NCI-H748 (cell line): ENCODE measurements around the gene P2RX7.
"Not testable (repeated sequence)": the region's sequence is repeated elsewhere in the genome, so short reads cannot be mapped to it uniquely, and the experiment has no call there.

Experiments
- DNase-seq: peaks from one replicate; lab custom pipeline; 2025; ENCODE audit not compliant: unreplicated experiment; lab: John Stamatoyannopoulos, UW

Gene P2RX7

DNA sequence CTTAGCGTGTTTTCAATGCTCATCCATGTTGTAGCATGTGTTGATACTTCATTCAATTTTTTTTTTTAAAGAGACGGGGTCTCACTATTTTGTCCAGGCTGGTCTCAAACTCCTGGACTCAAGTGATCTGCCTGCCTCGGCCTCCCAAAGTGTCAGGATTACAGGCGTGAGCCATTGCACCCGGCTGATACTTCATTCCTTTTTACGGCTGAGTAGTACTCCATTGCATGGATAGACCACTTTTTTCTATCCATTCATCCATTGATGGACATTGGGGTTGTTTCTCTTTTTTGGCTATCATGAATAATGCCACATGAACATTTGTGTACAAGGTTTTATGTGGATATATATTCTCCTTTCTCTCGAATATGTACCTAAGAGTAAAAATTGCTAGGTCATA lies 1.2 kb downstream of the P2RX7 start:
- DNase-seq: no peak

DNA sequence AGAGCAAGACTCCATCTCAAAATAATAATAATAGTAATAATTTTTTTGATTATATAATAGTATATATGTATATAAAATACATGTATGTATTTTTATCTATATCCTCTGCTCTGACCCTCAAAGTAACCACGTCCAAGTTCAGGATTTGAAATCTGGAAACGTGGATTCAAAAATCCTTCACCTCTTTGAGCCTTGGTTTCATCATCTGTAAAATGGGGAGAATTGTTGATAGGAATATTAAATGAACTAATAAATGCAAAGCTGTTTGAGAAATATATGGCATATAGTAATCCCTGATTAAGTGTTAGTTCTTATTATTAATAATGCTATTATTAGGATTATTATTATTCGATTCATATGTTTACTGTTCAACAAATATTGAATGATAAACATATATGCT lies 2.6 kb downstream of the P2RX7 start:
- DNase-seq: no peak

DNA sequence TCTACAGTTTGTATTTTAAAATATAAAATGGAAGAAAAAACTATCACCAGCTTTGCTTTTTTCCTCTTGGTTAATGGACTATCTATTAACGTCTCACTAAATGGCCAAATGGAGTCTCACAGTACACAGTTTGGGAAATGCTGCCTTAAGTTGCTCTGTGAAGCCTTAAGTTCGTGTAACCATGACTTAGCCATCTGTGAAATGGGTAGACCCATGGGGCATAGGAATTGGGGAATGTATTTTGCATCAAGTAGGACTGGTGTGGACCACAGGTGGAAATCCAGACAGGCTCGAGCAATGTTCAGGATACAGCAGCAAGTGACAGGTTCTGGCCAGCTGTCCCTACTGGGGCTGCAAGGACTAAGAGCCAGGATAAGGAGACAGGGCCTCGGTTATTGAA lies 4.8 kb downstream of the P2RX7 start:
- no peak for DNase-seq

DNA sequence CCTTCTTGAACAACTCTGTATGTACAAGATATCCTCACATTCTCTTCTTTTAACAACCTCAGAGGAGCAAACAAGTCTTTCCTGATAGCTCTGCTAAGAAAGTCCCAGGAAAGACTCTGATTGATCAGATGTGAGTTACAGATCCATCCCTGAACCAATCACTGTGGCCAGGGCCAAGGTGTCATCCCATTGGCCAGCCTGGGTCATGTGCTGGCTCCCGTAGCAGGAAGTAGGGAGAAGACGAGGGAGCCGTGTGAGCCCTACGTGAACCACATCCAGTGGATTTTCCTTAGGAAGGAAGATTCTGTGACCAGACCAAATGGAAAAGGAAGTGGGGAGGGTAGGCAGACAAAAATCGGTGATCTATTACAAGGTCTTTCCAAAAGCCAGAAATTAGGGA lies 5.6 kb downstream of the P2RX7 start:
- DNase-seq: no peak

DNA sequence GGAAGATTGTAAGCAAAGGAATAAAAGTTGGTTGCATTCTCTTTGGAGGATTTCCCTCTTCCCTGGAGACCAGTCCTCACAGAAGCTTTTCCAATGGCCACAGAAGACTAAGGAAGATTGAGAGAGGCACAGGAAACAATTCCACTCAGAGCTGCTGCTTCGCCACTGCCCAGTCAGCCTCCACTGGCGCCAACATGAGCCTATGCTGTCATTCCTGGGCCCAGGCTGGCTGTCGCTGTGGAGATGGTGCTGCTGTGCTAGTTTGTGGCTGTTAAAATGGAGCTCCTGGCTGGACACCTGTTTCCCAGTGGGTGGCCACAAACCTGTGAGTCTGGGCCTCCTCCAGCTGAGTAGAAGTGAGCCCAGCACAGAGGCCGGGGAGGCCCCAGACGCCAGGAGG lies 6.6 kb downstream of the P2RX7 start:
- DNase-seq: no peak

DNA sequence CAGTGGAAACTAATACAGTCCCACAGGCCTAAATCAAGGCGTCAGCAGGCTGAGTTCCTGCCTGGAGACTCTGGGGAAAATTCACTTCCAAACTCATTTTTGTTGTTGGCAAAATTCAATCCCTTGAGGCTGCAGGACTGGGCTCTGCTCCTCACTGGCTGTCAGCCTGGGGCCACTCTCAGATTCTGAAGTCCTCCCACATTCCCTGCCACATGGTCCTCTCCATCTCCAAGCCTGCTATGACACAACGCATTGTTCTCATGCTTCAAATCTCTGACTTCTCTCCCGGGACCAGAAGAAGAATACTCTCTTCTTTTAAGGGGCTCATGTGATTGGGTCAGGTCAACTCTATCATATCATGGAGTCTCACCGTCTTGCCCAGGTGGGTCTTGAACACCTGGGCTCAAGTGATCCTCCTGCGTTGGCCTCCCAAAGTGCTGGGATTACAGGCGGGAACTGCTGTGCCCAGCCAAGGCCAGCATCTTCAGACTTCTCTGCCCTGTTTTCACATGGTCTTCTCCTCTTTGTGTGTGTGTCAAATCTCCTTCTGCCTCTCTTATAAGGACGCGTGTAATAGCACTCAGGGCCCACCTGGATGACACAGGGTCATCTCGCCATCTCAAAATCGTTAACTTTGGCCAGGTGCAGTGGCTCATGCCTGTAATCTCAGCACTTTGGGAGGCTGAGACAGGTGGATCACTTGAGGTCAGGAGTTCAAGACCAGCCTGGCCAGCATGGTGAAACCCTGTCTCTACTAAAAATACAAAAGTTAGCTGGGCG lies 9.7 kb downstream of the P2RX7 start:
- no peak for DNase-seq

DNA sequence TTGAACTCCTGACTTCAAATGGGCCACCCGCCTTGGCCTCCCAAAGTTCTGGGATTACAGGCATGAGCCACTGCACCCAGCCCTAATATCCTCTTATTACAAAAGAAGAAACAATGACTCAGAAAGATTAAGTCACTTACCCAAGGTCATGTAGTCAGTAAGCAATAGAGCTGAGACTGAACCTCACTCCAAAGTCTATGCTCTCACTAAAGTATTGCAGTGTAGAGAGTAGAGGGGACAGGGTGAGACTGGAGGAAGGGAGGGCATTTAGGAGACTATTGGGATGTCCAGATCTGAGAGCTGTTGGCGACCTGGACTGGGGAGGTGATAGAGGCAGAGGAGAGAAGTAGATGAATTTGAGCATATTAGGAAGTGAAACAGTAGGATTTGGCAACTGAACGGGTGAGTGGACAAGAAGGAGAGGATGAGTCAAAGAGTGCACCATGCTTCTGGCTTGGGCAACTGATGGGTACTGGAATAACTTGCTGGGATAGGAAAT lies 11.8 kb downstream of the P2RX7 start:
- no peak for DNase-seq

DNA sequence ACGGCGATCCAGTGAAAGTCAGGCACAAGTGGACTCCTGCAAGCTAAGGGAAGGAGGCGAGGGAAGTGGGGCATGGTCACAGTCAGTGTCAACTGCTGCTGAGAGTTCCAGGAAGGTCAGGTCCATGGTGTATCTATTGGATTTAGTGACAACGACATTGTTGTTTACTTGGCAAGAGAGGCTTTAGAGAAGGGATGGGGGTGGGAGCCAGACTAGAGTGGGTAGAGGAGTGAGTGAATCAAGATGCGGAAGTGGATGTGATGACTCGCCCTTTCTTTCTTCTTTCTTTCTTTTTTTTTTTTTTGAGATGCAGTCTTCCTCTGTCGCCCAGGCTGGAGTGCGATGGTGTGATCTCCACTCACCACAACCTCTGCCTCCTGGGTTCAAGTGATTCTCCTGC lies 12.5 kb downstream of the P2RX7 start:
- no peak for DNase-seq

DNA sequence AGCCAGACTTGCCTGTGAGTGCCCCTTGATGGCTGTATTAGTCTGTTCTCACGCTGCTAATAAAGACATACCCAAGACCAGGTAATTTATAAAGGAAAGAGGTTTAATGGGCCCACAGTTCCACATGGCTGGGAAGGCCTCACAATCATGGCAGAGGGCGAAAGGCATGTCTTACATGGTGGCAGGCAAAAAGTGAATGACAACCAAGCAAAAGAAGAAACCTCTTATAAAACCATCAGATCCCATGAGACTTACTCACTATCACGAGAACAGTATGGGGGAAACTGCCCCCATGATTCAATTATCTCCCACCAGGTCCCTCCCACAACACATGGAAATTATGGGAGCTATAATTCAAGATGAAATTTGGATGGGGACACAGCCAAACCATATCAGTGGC lies 16.6 kb downstream of the P2RX7 start:
- DNase-seq: not testable (repeated sequence)

DNA sequence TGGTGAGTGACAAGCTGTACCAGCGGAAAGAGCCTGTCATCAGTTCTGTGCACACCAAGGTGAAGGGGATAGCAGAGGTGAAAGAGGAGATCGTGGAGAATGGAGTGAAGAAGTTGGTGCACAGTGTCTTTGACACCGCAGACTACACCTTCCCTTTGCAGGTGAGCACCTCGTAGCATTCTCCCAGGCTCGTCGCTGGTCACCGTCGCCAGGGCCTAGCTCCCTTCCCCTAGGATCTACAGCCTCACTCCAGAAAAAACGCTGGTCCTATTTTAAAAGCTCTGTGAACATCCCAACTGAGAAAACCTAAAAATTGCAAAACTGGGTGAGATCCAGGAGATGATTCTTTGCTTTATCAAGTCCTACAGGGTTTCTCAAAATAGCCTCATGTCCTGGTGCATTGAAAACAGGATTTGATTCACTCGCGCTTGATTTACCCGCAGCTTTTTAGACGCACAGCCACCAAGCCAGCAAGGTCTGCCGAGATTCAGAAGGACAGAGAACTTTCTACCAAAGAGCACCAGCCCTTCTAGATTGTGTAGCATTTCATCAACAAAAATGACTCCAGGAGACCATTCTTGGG lies 22.2 kb downstream of the P2RX7 start:
- DNase-seq: no peak

DNA sequence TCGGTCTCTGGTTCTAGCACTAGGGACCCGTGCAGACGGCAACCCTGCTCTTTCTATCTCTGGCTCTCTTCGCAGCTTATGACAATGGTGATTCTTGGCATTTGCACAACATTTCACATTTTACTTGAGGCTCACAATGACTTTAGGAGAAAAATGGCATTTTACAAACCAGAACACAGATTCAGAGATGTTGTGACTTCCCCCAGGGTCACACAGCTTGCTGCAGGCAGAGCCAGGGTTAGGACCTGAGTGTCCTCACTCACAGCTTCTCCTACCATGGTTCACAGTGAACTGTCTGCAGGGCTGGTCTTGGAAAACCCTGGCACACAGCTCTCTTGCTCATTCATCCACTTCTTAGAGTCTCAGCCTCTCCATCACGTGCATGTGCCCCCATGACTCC lies 23.7 kb downstream of the P2RX7 start:
- no peak for DNase-seq

DNA sequence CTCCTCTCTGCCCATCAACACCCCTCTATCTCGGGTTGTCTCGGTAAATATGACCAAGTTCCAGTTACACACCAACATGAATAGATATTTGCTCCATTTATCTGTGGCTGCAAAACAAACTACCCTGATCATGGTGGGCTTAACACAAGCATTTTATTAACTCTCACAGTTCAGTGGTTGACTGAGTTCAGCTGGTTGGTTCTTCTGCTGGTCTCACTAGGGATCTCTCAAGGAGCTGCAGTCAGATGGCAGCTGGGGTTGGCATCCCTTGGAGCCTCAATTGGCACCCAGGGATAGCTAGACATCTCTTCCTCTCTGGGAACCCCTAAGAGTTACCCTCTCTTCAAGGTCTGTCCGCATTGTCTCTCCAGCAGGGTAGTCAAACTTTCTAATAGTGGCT lies 25.4 kb downstream of the P2RX7 start:
- no peak for DNase-seq

DNA sequence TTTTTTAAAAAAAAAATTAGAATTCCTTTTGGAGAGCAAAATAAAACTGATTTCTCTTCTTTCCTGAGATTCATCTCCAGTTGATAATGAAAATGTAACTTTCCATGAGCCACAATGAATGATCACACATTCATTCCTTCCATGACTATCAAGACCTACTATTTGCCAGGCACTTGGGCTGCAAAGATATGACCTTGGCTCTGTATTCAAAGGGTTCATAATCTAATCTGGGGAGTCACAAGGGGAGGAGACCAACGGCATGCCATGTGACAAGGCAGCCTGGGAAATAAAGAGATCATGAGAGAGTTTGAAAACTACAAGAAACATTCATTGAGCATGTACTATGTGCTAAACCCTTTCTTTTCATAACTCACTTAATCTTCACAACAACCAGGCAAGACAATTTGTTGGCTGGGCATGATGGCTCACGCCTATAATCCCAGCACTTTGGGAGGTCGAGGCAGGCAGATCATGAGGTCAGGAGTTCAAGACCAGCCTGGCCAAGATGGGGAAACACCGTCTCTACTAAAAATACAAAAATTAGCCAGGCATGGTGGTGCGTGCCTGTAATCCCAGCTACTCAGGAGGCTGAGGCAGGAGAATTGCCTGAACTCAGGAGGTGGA lies 26.2 kb downstream of the P2RX7 start:
- not testable (repeated sequence) for DNase-seq

DNA sequence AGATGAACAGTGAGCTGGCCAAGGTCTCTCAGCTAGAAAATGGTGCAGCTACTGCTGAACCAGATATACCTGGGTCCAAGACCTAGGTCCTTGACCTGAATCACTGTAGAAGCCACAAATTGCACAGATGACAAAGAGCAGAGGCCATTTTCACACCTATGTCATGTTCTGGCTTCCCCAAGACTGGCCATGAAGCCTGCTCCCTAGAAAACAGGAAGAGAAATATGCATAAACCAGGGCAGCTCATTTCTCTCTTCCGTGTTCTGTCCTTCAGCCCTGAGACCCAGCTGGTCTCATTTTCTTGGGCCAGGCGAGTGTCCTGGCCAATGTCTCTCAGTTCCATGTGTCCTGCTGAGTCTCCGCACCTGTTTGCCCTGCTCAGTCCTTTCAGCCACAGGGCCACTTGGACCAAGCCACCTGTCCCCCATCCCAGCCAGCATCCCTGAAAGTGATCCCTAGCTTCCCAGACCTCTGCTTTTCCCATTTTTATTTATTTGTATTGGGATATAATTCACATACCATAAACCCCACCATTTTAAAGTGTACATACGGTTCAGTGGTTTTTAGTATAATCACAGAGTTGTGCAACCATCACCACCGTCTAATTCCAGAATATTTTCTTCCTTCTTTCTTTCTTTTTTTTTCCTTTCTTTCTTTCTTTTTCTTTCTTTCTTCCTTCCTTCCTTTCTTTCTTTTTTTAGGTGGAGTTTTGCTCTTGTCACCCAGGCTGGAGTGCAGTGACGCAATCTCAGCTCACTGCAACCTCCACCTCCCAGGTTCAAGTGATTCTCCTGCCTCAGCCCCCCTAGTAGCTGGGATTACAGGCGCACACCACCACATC lies 27.0 kb downstream of the P2RX7 start:
- no peak for DNase-seq

DNA sequence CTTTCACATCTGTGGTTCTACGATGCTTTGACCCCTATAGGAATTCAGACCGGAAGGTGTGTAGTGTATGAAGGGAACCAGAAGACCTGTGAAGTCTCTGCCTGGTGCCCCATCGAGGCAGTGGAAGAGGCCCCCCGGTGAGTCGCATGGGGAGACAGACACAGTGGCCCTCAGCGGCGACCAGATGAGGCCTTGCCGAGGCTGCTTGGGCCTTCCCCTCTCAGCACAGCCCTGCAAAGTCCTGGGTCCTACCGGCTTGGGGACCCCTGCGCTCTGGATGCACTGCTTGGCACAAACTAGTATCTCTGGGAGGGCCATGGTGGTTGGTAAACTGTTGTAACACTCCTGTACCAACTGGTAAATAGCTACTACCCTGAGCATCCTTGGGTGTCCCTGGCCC lies 29.7 kb downstream of the P2RX7 start:
- DNase-seq: no peak

DNA sequence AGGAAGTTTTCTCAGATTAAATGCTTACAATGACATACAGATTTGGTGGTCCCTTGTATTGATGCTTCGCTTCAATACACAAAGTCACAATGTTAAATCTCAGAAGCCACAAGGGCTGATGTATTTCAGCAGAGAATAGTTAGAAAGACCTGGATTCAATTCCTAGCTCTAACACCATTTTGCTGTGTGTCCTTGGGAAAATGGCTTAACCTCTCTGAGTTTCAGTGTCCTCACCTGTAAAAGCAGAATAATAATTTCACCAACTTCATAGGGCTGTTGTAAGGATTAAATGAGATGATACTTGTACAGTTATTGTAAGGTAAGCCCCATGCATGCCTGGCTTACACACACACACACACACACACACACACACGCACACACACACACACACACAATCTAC lies 30.3 kb downstream of the P2RX7 start:
- DNase-seq: no peak

DNA sequence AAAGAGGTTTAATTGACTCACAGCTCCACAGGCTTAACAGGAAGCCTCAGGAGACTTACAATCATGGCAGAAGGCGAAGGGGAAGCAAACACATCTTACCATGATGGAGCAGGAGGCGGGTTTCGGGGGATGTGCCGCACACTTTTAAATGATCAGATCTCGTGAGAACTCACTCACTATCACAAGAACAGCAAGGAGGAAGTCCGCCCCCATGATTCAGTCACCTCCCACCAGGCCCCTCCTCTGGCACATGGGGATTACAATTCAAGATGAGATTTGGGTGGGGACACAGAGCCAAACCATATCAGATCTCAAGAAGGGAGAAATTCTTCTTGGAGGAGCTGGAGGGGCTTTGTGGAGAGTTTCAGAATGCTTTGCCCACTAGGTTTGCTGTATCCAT lies 32.2 kb downstream of the P2RX7 start:
- not testable (repeated sequence) for DNase-seq

DNA sequence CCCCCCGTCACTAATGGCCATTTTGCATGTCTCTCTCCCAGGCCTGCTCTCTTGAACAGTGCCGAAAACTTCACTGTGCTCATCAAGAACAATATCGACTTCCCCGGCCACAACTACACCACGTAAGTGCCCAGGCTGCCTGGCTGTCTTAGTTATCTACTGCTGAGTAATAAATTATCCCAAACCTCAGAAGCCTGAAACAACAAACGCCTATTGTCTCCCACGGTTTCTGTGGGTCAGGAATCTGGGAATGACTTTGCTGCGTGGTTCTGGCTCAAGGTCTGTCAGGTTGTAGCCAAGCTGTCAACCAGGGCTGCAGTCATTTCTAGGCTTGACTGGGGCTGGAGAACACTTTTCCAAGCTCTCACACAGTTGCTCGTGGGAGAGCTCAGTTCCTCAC lies 32.6 kb downstream of the P2RX7 start:
- no peak for DNase-seq

DNA sequence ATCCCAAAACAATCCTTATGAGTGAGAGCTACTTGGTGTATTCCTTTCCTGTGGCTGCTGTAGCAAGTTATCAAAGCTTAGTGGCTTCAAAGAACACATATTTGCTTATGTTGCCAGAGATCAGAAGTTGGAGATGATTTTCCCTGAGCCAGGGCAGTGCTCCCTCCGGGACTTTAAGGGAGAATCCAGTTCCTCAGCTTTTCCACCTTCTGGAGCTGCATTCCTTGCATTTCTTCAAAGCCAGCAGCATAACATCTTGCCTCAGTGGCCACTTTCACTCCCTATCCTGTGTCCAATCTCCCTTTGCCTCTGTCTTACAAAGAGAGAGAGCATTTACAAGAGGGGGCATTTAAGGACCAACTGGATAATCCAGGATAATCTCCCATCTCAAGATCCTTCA lies 33.7 kb downstream of the P2RX7 start:
- no peak for DNase-seq

DNA sequence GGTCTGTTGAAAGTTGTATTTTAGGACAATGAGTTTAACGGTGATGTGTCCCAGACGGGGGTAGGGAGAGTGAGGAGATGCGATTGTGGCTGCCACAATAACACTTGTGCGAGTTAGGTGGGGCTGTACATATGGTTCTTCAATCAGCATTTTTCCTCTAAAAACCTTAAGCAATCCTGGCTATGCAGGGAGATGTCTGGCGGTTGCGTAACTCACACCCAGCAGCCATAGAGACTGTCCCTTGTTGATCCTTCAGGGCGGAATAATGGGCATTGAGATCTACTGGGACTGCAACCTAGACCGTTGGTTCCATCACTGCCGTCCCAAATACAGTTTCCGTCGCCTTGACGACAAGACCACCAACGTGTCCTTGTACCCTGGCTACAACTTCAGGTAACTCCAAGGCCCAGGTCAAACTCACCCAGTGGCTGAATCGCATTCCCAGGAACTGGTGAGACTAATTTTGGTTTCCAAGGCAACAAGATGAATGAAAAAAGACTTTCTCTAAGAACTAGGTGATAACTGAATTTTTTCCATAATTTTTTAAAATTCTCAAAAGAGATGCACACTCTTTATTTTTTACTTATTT lies 34.6 kb downstream of the P2RX7 start:
- no peak for DNase-seq

DNA sequence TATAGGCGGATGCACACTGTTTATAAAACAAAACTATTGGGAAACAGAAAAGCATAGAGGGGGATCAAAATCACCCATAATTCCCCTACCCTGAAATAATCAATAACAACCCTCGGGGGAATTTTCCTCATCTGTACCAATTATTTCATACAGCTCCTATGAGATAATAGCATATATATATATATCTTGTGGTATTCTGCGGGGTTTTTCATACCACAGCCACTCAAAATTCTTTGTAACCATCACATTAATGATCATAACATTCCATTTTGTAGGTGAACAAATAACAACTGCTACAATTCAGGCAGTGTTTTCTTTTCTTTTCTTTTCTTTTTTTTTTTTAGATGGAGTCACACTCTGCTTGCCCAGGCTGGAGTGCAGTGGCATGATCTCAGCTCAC lies 35.3 kb downstream of the P2RX7 start:
- DNase-seq: no peak
